Loucy (cell line): Measurements from ENCODE around the gene MAIP1.
A peak's percentile ranks its signal among the peaks of the same experiment; 100 is the strongest.

Experiments used
- H2AFZ ChIP-seq: fragments of 200-600 bp; sonication (generic); 2 replicates; pipeline ENCODE4 v1.6.0; 2016; ENCODE audit warnings: antibody characterized with exemption, mild to moderate bottlenecking, low read length, moderate library complexity
- H3F3A ChIP-seq: fragments of 200-600 bp; 2 replicates; pipeline ENCODE4 v1.6.0; 2016; ENCODE audit warnings: antibody characterized with exemption, low read depth, mild to moderate bottlenecking
- H3K27me3 ChIP-seq: fragments of 200-600 bp; sonication (generic); 2 replicates; pipeline ENCODE4 v1.6.1; 2014; ENCODE audit warnings: low read length, mild to moderate bottlenecking; ENCODE audit not compliant: insufficient read depth, poor library complexity, severe bottlenecking
- H3K36me3 ChIP-seq: fragments of 200-600 bp; sonication (generic); 2 replicates; pipeline ENCODE4 v1.6.1; 2016; ENCODE audit warnings: low read length; ENCODE audit not compliant: insufficient read depth
- H3K4me1 ChIP-seq: fragments of 200-600 bp; sonication (generic); 2 replicates; pipeline ENCODE4 v1.5.1; 2014; ENCODE audit warnings: low read length, mild to moderate bottlenecking; ENCODE audit not compliant: insufficient read depth, poor library complexity, severe bottlenecking
- H3K4me2 ChIP-seq: fragments of 200-600 bp; sonication (generic); 2 replicates; pipeline ENCODE4 v1.6.0; 2014; ENCODE audit warnings: antibody characterized with exemption, low read length, low read depth, mild to moderate bottlenecking; ENCODE audit not compliant: poor library complexity, severe bottlenecking
- H3K4me3 ChIP-seq: fragments of 200-600 bp; sonication (generic); 2 replicates; pipeline ENCODE4 v1.5.1; 2014; ENCODE audit warnings: low read length, mild to moderate bottlenecking, mixed read lengths; ENCODE audit not compliant: poor library complexity, severe bottlenecking
- H3K79me2 ChIP-seq: fragments of 200-600 bp; sonication (generic); 2 replicates; pipeline ENCODE4 v1.6.1; 2014; ENCODE audit warnings: low read length; ENCODE audit not compliant: insufficient read depth
- H3K9ac ChIP-seq: fragments of 200-600 bp; sonication (generic); 2 replicates; pipeline ENCODE4 v1.6.0; 2014; ENCODE audit warnings: mild to moderate bottlenecking, low read depth, low read length, moderate library complexity; ENCODE audit not compliant: poor library complexity, severe bottlenecking
- H3K9me2 ChIP-seq: fragments of 200-600 bp; sonication (generic); replicated peaks from 2 replicates; pipeline ENCODE4 v1.6.1; 2016; ENCODE audit warnings: low read depth, low read length, mixed read lengths
- H3K9me3 ChIP-seq: fragments of 200-600 bp; sonication (generic); 2 replicates; pipeline ENCODE4 v1.6.1; 2014; ENCODE audit warnings: mild to moderate bottlenecking, antibody characterized with exemption, low read length, low read depth; ENCODE audit not compliant: insufficient read depth
- H4K20me1 ChIP-seq: fragments of 200-600 bp; sonication (generic); 2 replicates; pipeline ENCODE4 v1.6.0; 2014; ENCODE audit warnings: antibody characterized with exemption, low read length, mild to moderate bottlenecking; ENCODE audit not compliant: insufficient read depth, poor library complexity, severe bottlenecking
- CTCF ChIP-seq: fragments of 200-600 bp; sonication (generic); conservative IDR thresholded peaks from 2 replicates; pipeline ENCODE4 v1.5.1; 2014; ENCODE audit warnings: mild to moderate bottlenecking, antibody characterized with exemption, low read length
- EZH2phosphoT487 ChIP-seq: fragments of 200-600 bp; IDR thresholded peaks from 2 replicates; pipeline ENCODE4 v1.6.1; 2018; ENCODE audit warnings: antibody characterized with exemption, mild to moderate bottlenecking, moderate library complexity, borderline replicate concordance

Gene MAIP1

DNA sequence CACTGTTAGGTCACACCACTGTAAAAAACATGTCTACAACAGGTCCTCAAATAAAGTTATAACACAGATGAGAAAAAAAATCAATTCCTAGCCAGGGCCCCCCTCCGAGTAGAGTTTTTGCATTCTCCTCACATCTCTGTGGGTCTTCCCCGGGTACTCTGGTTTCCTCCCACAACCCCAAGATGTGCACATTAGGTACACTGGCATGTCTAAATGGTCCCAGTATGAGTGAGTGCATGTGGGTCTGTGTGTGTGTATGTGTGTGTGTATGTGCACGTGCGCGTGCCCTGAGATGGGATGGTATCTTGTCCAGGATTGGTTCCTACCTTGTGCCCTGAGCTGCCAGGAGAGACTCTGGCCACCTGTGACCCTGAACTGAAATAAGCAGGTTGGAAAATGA is 5.0 kb upstream of the MAIP1 start:
- Histone ChIP-seq H3K9me3 (no peaks in the 10 kb centered on the region), H3K4me1 (peaks cover 19% of the 10 kb centered on the region), H3K9ac (no peak overlapping the region), H3F3A (no peaks in the 10 kb centered on the region), H3K4me2 (no peak overlapping the region), H3K27me3 (no peaks in the 10 kb centered on the region), H3K79me2 (peaks cover 44% of the 10 kb centered on the region), H3K4me3 (no peak overlapping the region), H3K9me2 (no peaks in the 10 kb centered on the region), H2AFZ (no peak overlapping the region), H3K36me3 (peaks cover 22% of the 10 kb centered on the region; the same call in 1 of the 2 replicates), H4K20me1 (peaks cover 9% of the 10 kb centered on the region)
- TF ChIP-seq CTCF (no peak), EZH2phosphoT487 (no peak)

DNA sequence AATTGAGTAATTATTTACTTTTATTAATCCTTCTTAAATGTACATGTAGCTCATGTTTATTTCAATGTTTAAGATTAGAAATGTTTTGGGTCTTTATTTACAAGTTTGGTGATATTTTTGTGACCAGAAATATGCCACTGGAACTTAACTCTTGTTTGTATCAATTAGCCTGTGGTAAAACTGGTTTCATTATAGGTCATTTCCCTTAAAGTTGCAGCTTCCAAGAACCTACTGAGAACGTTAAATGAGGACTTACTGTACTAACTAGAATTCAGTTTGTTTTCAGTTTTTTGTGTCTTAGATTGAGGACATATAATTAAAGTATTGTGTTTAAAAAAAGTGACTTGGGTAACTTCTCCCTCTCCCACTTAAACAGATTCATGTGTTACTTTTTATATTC is 4.4 kb upstream of the MAIP1 start:
- Histone ChIP-seq H2AFZ (no peak overlapping the region), H3K9me2 (no peaks in the 10 kb centered on the region), H3K4me3 (no peak overlapping the region), H3K36me3 (peaks cover 17% of the 10 kb centered on the region; the same call in 1 of the 2 replicates), H3K27me3 (no peaks in the 10 kb centered on the region), H3F3A (no peaks in the 10 kb centered on the region), H3K9me3 (no peaks in the 10 kb centered on the region), H4K20me1 (peaks cover 12% of the 10 kb centered on the region), H3K79me2 (peaks cover 51% of the 10 kb centered on the region), H3K4me1 (peaks cover 19% of the 10 kb centered on the region), H3K9ac (no peak overlapping the region), H3K4me2 (peak overlapping the region; percentile 16)
- TF ChIP-seq EZH2phosphoT487 (no peak), CTCF (no peak)

DNA sequence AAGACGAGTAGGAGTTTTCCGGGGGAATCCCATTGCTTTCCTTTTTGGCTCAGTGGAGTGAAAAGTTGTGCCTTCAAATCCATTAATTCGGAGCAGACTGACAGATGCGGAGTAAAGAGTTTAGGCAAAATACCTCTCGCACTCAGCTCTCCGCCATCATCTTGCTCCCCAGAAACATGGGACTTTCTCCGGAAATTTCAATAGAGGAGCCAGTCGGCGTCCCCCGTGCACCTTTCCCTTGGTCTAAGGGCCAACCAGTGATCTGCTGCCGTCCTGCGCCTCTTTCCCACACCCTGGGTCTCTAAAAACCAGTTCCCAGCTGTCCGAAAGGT is 409 bp upstream of the MAIP1 start:
- Histone ChIP-seq H3K9ac (peak overlapping the region; percentile 86), H3K9me3 (no peaks in the 10 kb centered on the region), H2AFZ (peak overlapping the region; percentile 94), H3K36me3 (peaks cover 11% of the 10 kb centered on the region; the same call in 1 of the 2 replicates), H3K79me2 (peaks cover 83% of the 10 kb centered on the region), H3K4me2 (peak overlapping the region; percentile 97), H4K20me1 (peaks cover 18% of the 10 kb centered on the region), H3F3A (no peaks in the 10 kb centered on the region), H3K27me3 (no peaks in the 10 kb centered on the region), H3K4me1 (peaks cover 27% of the 10 kb centered on the region), H3K9me2 (no peaks in the 10 kb centered on the region), H3K4me3 (peak overlapping the region; percentile 100)
- TF ChIP-seq CTCF = no peak
- TF ChIP-seq EZH2phosphoT487 = no peak
